Measurements from ENCODE around the gene C1orf116. TPM values are rescaled to one million over a fixed set of nuclear protein-coding genes. Genes with fewer than 3 reads are reported as not detected.

The C1orf116 gene
- polyA plus RNA-seq, 1 donor from 2014 or later: not detected

DNA sequence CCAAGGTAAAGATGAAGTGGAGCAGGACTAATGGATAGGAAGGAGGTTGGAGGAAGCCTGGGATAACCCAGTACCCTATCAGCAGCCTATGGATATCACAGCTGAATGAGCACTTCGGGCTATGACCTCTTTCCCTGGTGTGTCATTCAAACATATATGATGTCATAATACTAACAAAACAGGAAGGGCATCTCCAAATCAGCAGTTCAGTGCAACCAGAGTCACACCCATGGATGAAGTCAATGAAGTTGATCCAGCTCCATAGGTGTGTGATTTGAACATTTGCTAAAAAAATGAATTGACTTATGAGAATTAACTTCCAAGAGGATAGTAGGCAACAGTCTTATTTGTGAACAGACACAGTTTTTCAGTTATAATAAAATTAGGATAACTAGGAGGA, 1.7 kb upstream of the C1orf116 start:
- Histone ChIP-seq H3K79me2 (replicated peaks; ENCODE audit: insufficient read depth, low read length) (no peaks in the 10 kb centered on the region), H2AFZ (ENCODE audit: low read depth, low read length) (no peak overlapping the region), H3F3A (ENCODE audit: insufficient read depth, low read length, poor library complexity, severe bottlenecking) (no peaks in the 10 kb centered on the region), H4K20me1 (ENCODE audit: insufficient read depth) (no peaks in the 10 kb centered on the region), H3K9ac (ENCODE audit: low read length) (no peak overlapping the region), H3K36me3 (ENCODE audit: insufficient read depth, low read length) (no peaks in the 10 kb centered on the region), H3K4me2 (ENCODE audit: low read length) (no peak overlapping the region), H3K27me3 (ENCODE audit: insufficient read depth, low read depth, low read length) (no peaks in the 10 kb centered on the region), H3K9me2 (ENCODE audit: insufficient read depth, low read length) (no peaks in the 10 kb centered on the region), H3K9me3 (ENCODE audit: low read length) (no peaks in the 10 kb centered on the region), H3K4me3 (ENCODE audit: low read length) (no peak overlapping the region), H3K27ac (ENCODE audit: low read length) (no peak overlapping the region)
- no peak for TF ChIP-seq MXI1 (conservative IDR thresholded peaks at IDR 0.05; ENCODE audit: poor library complexity, severe bottlenecking)
- TF ChIP-seq EZH2 (IDR thresholded peaks at IDR 0.05; ENCODE audit: borderline replicate concordance, insufficient read depth, low read length, poor library complexity, severe bottlenecking): no peak
- TF ChIP-seq TAF1 (IDR thresholded peaks at IDR 0.05; ENCODE audit: low read depth): no peak
- no peak for TF ChIP-seq EP300 (conservative IDR thresholded peaks at IDR 0.05; ENCODE audit: poor library complexity, severe bottlenecking)
- TF ChIP-seq, protein P1, sequence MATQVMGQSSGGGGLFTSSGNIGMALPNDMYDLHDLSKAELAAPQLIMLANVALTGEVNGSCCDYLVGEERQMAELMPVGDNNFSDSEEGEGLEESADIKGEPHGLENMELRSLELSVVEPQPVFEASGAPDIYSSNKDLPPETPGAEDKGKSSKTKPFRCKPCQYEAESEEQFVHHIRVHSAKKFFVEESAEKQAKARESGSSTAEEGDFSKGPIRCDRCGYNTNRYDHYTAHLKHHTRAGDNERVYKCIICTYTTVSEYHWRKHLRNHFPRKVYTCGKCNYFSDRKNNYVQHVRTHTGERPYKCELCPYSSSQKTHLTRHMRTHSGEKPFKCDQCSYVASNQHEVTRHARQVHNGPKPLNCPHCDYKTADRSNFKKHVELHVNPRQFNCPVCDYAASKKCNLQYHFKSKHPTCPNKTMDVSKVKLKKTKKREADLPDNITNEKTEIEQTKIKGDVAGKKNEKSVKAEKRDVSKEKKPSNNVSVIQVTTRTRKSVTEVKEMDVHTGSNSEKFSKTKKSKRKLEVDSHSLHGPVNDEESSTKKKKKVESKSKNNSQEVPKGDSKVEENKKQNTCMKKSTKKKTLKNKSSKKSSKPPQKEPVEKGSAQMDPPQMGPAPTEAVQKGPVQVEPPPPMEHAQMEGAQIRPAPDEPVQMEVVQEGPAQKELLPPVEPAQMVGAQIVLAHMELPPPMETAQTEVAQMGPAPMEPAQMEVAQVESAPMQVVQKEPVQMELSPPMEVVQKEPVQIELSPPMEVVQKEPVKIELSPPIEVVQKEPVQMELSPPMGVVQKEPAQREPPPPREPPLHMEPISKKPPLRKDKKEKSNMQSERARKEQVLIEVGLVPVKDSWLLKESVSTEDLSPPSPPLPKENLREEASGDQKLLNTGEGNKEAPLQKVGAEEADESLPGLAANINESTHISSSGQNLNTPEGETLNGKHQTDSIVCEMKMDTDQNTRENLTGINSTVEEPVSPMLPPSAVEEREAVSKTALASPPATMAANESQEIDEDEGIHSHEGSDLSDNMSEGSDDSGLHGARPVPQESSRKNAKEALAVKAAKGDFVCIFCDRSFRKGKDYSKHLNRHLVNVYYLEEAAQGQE (IDR thresholded peaks at IDR 0.05; ENCODE audit: borderline replicate concordance): no peak
- TF ChIP-seq, protein P2, sequence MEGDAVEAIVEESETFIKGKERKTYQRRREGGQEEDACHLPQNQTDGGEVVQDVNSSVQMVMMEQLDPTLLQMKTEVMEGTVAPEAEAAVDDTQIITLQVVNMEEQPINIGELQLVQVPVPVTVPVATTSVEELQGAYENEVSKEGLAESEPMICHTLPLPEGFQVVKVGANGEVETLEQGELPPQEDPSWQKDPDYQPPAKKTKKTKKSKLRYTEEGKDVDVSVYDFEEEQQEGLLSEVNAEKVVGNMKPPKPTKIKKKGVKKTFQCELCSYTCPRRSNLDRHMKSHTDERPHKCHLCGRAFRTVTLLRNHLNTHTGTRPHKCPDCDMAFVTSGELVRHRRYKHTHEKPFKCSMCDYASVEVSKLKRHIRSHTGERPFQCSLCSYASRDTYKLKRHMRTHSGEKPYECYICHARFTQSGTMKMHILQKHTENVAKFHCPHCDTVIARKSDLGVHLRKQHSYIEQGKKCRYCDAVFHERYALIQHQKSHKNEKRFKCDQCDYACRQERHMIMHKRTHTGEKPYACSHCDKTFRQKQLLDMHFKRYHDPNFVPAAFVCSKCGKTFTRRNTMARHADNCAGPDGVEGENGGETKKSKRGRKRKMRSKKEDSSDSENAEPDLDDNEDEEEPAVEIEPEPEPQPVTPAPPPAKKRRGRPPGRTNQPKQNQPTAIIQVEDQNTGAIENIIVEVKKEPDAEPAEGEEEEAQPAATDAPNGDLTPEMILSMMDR (IDR thresholded peaks at IDR 0.05; ENCODE audit: poor library complexity, severe bottlenecking): no peak
- TF ChIP-seq SMC3 (conservative IDR thresholded peaks at IDR 0.05; ENCODE audit: poor library complexity): no peak
- TF ChIP-seq RAD21 (conservative IDR thresholded peaks at IDR 0.05): no peak
- TF ChIP-seq POLR2AphosphoS5 (IDR thresholded peaks at IDR 0.05): no peak

DNA sequence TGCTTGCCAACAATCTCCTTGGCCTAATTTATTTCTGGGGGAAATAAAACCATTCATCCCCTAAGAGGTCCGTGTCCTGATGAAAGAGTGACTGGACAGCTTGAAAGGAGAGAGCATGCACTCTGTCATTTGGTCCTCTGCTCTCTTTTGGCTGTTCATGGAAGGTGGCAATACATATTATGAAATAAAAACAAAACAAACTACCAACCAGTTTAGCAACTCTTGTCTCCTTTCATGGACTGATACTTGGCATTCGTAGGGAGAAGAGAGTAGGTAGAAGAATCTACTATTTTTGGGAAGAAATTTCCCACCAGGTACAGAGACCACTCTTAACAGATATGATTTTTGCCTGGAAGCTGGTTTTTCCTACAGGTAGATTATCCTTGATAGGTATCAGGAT, 746 bp upstream of the C1orf116 start:
- Histone ChIP-seq H3K27ac (ENCODE audit: low read length) (no peak overlapping the region), H3K36me3 (ENCODE audit: insufficient read depth, low read length) (no peaks in the 10 kb centered on the region), H4K20me1 (ENCODE audit: insufficient read depth) (no peaks in the 10 kb centered on the region), H3K4me3 (ENCODE audit: low read length) (no peak overlapping the region), H3K4me2 (ENCODE audit: low read length) (no peak overlapping the region), H3K9me2 (ENCODE audit: insufficient read depth, low read length) (no peaks in the 10 kb centered on the region), H3K27me3 (ENCODE audit: insufficient read depth, low read depth, low read length) (no peaks in the 10 kb centered on the region), H3K9ac (ENCODE audit: low read length) (no peak overlapping the region), H3K79me2 (replicated peaks; ENCODE audit: insufficient read depth, low read length) (no peaks in the 10 kb centered on the region), H2AFZ (ENCODE audit: low read depth, low read length) (no peak overlapping the region), H3K9me3 (ENCODE audit: low read length) (no peaks in the 10 kb centered on the region), H3F3A (ENCODE audit: insufficient read depth, low read length, poor library complexity, severe bottlenecking) (no peaks in the 10 kb centered on the region)
- TF ChIP-seq EZH2 (IDR thresholded peaks at IDR 0.05; ENCODE audit: borderline replicate concordance, insufficient read depth, low read length, poor library complexity, severe bottlenecking): no peak
- no peak for TF ChIP-seq MXI1 (conservative IDR thresholded peaks at IDR 0.05; ENCODE audit: poor library complexity, severe bottlenecking)
- TF ChIP-seq, protein P2 (IDR thresholded peaks at IDR 0.05; ENCODE audit: poor library complexity, severe bottlenecking): no peak
- no peak for TF ChIP-seq RAD21 (conservative IDR thresholded peaks at IDR 0.05)
- TF ChIP-seq POLR2AphosphoS5 (IDR thresholded peaks at IDR 0.05): no peak
- TF ChIP-seq, protein P1 (IDR thresholded peaks at IDR 0.05; ENCODE audit: borderline replicate concordance): no peak
- TF ChIP-seq TAF1 (IDR thresholded peaks at IDR 0.05; ENCODE audit: low read depth): no peak
- TF ChIP-seq SMC3 (conservative IDR thresholded peaks at IDR 0.05; ENCODE audit: poor library complexity): no peak
- no peak for TF ChIP-seq EP300 (conservative IDR thresholded peaks at IDR 0.05; ENCODE audit: poor library complexity, severe bottlenecking)

Measured in neural cell (in vitro differentiated cells).